GM12874 (cell line): Measurements from ENCODE around the gene PACRG.

ENCODE experiments used
- TF ChIP-seq, protein P1 (sequence below): IDR thresholded peaks from 2 replicates; pipeline ENCODE4 v1.5.1; 2011; ENCODE audit warnings: low read depth, mild to moderate bottlenecking, control low read depth, low read length, moderate library complexity; ENCODE audit not compliant: insufficient read depth

Gene PACRG

DNA sequence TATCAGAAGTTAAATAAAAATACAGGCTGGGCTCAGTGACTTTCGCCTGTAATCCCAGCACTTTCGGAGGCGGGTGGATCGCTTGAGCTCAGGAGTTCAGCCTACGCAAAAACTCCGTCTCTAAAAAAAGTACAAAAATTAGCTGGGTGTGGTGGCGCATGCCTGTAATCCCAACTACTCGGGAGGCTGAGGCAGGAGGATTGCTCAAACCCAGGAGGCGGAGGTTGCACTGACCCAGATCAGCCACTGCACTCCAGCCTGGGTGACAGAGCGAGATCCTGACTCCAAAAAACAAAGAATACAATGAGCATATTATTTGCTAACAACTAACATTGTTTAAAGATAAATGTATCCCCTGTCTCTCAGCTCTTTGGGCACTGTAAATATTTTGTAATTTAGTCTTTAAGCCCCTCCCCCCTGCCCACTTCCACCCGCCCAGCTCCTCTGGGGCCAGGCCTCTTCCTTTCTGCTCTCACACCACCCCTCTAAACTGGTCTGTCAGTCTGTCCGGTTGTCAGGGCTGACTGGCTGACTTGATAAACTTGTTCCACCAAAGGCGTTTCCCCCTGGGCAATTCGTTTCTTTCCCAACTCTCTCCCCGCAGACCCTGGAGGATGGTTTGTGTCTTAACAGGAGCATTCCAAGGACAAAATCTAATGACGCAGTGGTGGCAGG lies 624.4 kb downstream of the PACRG start:
- TF ChIP-seq, protein P1, sequence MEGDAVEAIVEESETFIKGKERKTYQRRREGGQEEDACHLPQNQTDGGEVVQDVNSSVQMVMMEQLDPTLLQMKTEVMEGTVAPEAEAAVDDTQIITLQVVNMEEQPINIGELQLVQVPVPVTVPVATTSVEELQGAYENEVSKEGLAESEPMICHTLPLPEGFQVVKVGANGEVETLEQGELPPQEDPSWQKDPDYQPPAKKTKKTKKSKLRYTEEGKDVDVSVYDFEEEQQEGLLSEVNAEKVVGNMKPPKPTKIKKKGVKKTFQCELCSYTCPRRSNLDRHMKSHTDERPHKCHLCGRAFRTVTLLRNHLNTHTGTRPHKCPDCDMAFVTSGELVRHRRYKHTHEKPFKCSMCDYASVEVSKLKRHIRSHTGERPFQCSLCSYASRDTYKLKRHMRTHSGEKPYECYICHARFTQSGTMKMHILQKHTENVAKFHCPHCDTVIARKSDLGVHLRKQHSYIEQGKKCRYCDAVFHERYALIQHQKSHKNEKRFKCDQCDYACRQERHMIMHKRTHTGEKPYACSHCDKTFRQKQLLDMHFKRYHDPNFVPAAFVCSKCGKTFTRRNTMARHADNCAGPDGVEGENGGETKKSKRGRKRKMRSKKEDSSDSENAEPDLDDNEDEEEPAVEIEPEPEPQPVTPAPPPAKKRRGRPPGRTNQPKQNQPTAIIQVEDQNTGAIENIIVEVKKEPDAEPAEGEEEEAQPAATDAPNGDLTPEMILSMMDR = no peak

DNA sequence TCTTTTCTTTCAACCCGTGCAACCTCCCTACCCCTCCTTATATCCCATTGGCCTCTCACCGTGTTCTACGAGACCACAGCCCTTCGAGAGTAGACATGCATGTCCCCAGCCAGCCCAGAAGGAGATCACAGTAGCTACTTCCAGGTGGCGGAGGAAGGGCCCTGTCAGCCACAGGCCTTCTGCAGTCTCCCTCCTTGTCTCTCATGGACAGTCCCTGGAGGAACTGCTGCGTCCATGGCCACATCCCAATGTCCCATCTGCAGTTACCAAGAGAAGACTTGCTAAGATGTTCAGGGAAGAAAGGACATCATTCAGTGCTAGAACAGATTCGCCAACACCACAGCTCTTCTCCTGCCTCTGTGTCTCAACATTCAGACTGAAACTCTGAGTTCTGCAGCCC lies 625.2 kb downstream of the PACRG start:
- TF ChIP-seq, protein P1 = no peak

DNA sequence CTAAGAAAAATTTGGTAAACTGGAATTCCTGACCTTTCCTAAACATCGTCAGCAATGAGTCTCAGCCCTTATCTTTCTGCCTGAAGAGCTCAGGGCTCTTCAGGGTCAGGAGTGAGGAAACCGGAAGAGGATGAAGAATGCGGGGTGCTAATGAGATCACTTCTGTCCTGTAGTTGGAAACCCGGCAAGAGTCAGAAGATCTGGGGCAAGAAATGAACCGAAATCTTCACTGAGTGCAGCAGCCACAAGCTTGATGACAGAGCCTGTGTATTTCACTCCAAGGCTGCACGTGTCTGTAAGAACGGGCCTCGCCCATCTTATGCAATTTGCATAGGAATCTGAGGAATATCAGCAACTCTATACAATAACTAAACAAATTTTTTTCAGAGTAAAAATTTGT lies 626.3 kb downstream of the PACRG start:
- TF ChIP-seq, protein P1 = no peak

DNA sequence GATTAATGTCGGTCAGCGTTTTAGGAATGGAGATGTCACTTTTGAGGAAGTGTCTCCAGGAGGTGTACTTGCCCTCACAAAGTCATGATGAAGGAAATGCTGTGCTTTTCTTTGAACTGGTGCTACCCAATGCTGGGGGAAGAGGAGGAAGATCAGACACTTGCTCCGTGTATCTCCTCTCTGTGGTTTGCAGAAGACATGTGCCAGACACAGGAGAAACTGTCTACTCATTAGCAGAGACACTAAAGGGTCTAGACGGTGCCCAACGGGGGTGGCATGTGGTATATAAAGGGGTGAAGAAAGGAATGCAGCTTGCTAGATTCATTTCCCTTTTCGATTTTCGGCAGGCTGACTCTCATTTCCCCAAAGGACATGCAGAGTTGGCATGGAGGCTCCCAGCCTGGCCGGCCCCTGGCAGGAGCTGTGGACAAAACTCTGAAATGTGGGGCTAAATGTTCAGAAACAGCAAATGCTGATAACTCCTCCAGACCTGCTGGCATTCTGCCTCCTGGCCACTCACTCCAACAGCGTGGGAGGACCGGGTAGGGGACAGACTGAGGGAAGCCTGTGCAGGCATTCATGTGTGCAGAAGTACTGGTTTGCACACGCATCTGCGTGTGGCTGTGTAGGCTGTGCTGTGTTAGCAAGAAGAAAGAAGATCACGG lies 627.1 kb downstream of the PACRG start:
- TF ChIP-seq, protein P1 = no peak

DNA sequence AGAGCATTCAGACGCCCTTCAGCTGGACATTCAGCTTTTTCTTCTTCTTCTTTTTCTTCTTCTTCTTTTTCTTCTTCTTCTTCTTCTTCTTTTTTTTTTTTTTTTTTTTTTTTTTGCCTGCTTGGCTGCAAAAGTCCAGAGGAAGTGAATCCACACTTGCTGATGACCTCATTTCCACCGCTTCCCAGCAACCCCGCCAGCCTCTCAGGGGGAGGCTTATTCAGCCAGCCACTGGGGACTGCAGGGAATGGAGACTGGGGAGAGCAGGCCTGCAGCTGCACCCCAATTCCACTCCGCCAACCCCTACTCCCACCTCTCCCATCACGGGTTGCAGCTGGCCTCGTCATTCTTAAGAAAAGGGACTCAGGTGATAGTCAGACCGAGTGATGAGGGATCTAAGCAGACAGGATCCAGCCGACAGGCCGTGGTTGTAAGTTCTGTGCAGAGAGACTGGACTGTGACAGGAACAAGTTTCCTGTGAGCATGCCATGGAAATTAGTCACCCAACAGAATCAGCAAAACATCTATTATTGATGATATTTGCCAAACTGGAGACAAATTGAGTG lies 627.7 kb downstream of the PACRG start:
- TF ChIP-seq, protein P1 = no peak

DNA sequence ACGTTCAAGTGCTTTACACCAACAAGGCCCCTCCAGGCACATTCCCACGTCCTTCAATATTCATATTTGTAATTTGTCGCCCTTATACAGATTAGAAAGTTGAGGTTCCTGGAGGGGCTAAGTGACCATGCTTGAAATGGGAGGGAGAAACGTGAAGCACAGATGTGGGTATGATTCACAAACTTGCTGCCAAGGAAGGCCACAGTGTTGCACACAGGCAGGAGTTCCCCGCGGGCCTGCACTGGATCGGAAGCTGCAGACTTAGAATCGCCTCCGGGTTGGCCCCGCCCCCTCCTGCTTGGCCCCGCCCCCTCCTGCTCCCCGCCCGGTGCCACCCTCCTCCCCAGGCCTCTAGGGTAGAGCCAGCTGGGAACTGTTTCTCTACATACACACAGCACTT lies 628.5 kb downstream of the PACRG start:
- TF ChIP-seq, protein P1 = no peak

DNA sequence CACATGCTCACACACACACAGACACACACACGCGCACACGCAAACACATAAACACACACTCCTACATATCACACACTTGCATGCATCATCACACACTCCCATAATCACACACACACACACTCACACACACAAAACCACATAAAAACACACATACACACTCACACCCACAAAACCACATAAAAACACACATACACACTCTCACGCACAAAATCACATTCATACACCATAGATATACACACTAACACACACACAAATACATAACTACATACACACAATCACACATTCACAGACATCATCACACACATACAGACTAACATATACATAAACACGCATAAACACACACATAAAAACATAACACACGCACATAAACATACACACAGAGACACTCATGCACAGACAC lies 629.0 kb downstream of the PACRG start:
- TF ChIP-seq, protein P1 = no peak
